ENCODE results near the gene MAP1LC3C.
"Not testable (repeated sequence)": the region's sequence is repeated elsewhere in the genome, so short reads cannot be mapped to it uniquely, and the experiment has no call there.

The MAP1LC3C gene

DNA sequence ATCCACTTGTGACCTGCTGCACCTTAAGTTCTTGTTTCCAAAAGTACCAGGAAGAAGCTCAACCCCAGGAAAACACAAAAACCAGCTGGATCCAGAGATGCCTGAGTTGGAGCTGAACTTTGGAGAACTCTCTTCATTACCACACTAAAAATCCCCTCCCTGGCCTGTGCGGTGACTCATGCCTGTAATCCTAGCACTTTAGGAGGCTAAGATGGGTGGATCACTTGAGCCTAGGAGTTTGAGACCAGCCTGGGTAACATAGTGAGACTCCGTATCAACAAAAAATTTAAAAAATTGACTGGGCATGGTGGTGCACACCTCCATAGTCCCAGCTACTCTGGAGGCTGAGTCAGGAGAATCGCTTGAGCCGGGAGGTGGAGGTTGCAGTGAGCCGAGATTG lies 6.2 kb downstream of the MAP1LC3C start:
- DNase-seq (ENCODE audit: low spot score), result no peak

DNA sequence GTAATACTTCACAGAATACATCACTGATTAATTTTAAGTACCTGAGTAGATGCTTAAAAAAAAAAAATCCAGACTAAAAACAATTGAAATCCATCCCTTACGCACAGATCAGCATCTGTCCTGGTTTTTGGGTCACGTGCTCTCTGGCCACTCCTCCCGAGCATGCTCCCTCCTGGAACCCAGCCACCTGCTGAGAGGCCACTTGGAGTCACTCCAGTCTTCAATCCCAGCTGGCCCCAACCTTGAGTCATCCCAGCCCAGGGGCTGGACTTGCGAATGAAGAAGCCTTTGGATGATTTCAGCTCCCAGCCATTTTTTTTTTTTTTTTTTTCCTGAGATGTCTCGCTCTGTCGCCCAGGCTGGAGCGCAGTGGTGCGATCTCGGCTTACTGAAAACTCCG lies 8.9 kb downstream of the MAP1LC3C start:
- peak; percentile 89 for DNase-seq (ENCODE audit: low spot score)

DNA sequence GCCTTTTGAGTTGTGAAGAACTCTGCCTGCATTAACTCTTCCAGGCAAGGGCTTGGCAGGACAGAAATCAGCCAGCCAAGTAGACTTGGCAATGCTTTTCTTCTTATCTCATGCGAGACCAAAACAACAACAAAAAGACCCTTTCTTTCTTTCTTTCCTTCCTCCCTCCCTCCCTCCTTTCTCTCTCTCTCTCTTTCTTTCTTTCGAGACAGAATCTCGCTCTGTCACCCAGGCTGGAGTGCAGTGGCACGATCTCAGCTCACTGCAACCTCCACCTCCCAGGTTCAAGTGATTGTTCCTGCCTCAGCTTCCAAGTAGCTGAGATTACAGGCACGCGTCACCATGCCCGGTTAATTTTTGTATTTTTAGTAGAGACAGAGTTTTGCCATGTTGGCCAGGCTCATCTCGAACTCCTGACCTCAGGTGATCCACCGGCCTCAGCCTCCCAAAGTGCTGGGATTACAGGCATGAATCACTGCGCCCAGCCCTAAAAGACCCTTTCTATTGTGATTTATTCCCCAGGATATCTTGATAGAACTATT lies 10.4 kb downstream of the MAP1LC3C start:
- DNase-seq (ENCODE audit: low spot score), result not testable (repeated sequence)

DNA sequence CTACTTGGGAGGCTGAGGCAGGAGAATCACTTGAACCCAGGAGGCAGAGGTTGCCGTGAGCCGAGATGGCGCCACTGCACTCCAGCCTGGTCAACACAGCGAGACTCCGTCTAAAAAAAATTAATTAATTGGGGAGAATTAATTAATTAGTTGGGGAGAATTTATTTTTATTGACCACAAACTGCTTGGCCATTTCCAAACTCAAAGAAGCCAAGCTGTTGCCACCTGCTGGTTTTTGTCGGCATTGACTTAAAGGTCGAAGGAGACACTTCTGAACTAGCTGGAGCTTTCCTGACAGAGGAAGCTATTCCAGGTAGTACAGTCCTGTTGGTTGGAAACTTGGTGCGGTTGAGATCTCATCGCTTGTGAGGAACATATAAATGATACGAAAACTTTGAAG lies 13.1 kb downstream of the MAP1LC3C start:
- no peak for DNase-seq (ENCODE audit: low spot score)

DNA sequence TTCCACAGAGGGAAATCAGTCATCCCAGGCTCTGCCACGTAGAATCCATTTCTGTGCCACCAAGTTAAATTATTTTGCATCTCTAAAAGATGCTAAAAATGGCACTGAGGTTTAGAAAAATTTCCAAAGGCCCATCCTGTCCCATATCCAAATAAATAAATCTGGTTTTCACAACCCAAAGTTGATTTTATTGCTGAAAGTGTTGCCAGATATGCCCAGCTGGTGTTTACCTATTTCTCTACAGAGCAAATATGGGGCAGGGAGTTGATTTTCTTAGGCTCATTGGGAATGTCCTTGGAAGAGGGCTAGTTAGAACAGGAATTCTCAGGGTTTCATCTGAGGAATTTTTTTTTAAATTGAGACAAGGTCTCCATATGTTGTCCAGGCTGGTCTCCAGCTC lies 19.0 kb downstream of the MAP1LC3C start:
- DNase-seq (ENCODE audit: low spot score), result no peak

DNA sequence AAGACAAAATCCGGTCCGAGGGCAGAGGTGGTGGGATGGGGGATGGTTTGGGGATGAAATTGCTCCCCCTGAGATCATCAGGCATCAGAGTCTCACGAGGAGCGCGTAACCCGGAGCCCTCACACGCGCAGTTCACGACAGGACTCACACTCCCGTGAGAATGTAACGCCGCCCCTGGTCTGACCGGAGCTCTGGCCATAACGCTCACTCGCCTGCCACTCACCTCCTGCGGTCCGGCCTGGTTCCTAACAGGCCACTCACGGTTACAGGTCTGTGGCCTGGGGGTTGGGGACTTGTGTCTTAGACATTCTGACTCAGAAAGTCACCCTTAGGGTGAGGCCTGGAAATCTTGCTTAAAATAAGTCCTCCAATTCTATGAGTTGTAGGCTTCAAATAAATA lies 19.8 kb downstream of the MAP1LC3C start:
- DNase-seq (ENCODE audit: low spot score), result no peak

DNA sequence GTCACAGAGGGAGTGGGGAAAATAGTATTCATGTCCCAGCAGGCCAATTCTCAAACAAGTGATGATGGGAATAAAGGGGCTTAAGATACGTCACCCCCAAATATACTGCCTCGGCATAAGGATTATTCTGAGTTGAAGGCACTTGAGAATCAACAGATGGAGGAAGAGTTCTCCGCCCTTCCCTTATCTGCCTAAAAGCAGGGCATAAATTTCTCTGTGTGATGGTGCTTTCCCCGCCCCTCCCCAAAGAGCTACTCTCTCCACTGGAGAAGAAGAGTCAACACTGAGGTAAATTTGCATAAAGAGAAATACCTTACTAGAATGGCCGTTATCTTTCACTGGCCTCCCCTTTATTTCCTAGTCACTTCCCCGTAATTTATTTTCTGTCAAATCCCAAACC lies 22.7 kb downstream of the MAP1LC3C start:
- DNase-seq (ENCODE audit: low spot score), result no peak

DNA sequence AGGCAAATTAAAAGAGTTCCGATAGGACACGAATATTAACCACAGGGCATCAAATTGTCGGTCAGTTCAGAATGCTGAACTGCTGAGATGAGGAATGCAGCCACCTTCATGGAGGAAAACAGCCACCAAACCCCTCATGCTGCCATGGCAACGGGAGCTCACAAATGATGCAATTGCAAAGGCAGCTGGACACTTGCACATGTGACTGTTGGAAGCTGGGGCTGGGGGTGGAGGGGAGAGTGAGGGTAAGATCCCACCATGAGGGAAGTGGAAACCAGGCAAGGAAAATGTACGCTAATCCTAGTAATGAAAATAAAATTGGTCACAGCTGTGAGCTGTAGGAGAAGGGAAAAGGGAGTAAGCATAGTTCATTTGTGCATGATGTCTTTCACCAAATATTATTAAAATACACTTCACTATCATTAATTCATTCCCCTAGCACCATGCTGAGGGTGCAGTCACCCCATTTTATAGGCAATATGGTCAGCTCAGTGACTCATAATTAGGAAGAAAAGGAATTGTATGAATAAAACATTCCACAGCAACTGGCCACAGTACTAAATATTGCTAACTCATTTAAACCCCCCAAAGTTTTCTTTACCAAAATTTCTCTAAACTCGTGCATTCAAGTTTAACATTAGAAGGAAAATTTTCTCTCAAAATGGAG lies 26.1 kb downstream of the MAP1LC3C start:
- peak; percentile 70 for DNase-seq (ENCODE audit: low spot score)

DNA sequence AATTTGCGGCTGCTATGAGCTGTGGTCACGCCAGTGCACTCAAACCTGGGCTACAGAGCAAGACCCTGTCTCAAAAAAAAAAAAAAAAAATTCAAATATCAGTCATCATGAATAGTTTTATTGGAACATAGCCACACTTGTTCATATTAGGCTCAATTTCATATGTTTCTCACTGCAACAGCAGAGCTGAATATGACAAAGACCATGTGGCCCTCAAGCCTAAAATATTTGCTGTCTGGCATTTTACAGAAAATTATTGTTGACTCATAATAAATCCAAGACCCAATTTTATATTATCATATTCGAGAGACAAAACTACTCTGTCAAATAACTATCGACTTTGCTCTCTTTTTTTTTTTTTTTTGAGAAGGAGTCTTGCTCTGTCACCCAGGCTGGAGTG lies 30.3 kb downstream of the MAP1LC3C start:
- DNase-seq (ENCODE audit: low spot score), result no peak

DNA sequence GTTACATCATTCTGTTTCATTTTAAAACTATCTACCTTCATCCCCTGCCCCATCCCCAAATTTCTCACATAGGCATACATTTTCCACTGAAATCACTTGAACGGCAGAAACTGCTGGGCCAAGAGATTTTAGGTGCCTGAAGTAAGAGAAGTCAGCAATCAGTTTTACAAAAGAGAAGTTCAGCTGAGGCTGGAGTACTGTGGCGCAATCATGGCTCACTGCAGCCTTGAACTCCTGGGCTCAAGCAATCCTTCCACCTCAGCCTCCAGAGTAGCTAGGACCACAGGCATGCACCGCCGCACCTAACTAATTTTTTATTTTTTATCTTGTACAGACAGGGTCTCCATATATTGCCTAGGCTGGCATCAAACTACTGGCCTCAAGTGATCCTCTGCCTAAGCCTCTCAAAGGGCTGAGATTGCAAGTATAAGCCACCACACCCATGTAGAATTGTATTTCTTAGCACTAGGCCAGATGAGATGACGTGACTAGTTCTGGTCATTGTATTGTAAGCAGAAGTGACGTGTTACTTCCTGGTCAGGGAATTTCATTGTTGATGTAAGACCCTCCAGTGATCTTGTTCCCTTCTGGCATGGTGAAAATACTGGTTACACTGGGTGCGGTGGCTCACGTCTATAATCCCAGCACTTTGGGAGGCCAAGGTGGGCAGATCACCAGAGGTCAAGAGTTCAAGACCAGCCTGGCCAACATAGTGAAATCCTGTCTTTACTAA lies 34.2 kb downstream of the MAP1LC3C start:
- DNase-seq (ENCODE audit: low spot score), result no peak

DNA sequence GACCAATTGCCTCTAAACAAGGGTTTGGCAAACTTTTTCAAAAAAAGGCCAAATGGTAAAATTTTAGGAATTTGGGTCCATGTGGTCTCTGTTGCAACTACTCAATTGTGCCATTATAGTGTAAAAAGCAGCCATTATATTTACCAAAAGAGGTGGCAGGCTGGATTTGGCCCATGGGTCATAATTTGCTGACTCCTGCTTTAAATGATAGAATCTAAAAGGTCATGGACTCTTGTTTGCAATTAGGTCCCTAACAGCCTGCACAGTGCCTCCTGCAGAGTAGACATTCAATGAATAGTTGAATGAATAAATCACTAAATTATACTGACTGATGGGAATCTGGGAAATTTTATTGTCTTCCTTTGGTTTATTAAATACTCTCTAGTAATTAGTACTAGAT lies 35.2 kb downstream of the MAP1LC3C start:
- no peak for DNase-seq (ENCODE audit: low spot score)

DNA sequence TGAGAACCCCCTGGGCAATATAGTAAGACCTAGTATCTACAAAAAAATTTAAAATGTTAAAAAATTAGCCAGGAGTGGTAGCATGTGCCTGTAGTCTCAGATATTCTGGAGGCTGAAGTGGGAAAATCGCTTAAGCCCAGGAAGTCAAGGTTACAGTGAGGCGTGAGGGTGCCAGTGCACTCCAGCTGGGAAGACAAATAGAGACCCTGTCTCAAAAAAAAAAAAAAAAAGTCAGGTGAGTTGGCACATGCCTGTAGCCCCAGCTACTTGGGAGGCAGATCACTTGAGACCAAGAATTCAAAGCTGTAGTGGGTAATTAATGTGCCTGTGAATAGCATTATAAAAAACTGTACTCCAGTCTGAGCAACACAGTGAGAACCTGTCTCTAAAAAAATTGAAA lies 36.7 kb downstream of the MAP1LC3C start:
- no peak for DNase-seq (ENCODE audit: low spot score)

DNA sequence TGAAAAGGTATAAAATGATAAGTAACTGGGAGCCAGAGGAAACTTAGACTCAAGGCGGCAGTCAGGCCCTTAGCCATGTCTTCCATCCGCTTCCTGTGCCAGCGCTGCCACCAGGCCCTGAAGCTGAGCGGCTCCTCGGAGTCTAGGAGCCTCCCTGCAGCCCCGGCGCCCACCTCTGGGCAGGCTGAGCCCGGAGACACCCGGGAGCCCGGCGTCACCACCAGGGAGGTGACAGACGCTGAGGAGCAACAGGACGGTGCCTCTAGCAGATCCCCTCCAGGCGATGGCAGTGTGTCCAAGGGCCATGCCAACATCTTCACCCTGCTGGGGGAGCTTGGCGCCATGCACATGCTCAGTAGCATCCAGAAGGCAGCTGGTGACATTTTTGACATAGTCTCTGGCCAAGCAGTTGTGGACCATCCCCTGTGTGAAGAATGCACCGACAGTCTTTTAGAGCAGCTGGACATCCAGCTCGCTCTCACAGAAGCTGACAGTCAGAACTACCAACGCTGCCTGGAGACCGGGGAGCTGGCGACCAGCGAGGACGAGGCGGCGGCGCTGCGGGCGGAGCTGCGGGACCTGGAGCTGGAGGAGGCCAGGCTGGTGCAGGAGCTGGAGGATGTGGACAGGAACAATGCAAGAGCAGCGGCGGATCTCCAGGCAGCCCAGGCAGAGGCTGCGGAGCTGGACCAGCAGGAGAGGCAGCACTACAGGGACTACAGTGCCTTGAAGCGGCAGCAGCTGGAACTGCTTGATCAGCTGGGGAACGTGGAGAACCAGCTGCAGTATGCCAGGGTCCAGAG lies 41.0 kb downstream of the MAP1LC3C start, which contains the start of gene BECN2:
Gene BECN2, plus strand, starts transcription at position 76 of the 803 bp plus-strand sequence. Its CDS starts 0 bp downstream, at position 76.
- DNase-seq (ENCODE audit: low spot score), result no peak

DNA sequence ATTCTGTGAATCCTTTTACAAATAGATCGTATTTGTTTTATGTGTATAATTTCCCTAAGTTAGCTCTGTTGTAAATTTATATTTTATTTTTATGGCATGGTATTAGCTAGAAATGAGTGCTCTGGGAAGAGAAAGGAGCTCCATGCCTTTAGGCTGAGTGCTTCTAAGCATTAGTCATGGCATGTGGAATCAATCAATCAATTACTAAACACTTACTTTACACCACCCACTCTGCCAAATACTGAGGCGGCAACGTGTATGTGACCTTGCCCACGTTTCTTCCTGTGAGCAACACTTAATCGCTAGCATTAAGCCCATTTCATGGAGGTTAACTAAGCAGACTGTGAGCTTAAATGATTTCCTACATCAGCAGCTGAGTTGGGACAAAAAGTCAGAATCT lies 48.5 kb downstream of the MAP1LC3C start:
- no peak for DNase-seq (ENCODE audit: low spot score)

DNA sequence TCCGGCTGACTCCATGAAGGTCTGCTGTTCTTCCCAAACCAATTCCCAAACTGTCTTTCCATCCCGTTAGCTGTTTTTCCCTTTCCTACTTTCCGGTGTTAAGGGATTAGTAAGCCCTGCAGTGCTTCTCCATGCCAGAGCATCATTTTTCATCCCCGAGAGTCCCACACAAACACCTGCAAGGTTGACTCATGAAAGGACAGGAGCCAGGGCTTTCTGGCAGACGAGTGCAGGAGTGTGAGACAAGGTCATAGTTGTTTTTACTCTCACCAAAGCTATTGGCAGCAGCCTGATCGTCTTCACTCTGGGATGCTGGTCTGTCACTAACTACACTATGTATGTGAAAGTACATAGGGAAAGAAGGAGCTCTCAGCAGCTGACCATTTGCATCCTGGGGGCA lies 51.5 kb downstream of the MAP1LC3C start:
- DNase-seq (ENCODE audit: low spot score), result peak; percentile 70

All from left forelimb (tissue), 1 donor.